GM21528 (cell line): Measurements from ENCODE around the gene GLT8D2.
"Not testable (repeated sequence)": the region's sequence is repeated elsewhere in the genome, so short reads cannot be mapped to it uniquely, and the experiment has no call there.

ENCODE experiments used
- ATAC-seq: cut with Tn5 transposase; IDR thresholded peaks from one replicate; pipeline ENCODE4 v1.9.1; 2021; ENCODE audit warnings: mild to moderate bottlenecking, moderate library complexity; ENCODE audit not compliant: unreplicated experiment, low FRiP score

Gene GLT8D2

DNA sequence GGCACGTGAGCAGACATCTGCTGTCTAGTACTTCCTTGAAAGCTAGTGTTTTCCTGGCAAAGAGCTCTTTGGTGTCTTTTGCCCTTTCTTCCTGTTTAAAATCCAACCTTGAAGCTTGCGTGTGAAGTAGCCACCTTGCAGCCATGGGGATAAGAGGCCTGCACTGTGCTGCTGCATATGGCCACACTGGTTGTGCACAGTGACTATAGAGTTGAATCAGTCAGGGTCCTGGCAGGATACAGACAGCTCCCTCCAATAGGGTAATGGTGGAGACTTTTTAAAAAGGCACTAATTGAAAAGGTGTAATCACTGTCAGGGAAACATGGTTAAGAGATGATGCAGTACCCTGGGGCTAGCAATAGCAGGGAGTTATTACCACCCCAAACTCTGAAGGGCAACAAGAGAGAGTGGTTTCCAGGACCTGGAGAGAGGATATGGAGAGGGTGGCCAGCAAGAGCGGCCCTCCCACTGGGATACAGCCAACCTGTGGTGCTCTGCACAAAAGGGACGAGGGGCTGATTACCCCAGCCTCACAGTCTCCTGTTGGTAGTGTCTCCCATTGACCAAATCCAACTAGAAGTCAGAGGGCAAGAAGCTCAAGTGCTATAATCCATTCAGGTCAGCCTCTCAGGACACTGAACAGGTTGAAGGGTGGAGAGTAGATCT is 4.8 kb upstream of the GLT8D2 start:
- no peak for ATAC-seq

DNA sequence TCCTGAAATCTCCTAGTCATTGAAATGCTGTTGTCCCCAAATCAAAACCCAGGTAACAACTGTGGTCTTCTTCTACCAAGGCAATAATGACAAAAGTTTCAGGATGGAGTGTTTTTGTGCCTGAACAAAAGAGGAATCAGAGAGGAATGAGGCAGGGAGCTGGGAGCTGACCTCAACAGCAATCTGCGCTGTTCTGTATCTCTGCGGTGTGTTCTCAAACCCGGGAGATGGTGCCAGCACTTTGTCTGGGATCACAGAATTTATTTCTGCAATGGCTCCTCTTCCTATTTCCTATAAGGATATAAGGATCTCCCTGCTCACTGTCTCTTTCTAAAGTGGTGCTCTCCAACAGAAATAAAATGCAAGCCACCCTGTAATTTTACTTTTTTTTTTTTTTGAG is 449 bp upstream of the GLT8D2 start:
- ATAC-seq, result no peak

DNA sequence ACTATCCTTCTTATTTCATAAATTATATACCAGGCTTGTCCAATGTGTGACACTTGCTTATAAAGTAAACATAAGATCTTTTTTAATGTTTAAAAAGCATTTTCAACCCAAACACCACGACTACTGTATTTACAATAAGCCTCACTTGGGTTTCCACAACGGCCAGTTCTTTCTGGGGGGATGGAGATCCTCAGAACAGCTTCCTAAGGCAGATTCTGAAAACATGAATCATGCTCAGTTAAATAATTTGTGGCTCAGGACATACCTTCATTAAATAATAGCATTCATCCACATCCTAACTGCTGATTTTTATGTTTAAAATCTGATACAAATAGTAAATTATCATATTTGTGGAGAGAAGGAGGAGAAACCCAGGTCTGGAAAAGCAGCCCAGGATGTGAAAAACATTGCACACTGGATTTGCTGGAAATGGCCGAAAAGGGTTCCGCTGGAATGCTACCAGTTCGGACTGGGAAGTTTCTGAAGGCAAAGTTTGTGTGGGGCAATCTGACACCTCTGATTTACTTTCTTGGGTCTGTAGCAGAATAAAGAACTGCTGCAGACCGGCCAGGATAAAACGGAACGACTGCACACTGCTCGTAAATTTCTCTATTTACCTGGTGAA is 597 bp downstream of the GLT8D2 start:
- no peak for ATAC-seq

DNA sequence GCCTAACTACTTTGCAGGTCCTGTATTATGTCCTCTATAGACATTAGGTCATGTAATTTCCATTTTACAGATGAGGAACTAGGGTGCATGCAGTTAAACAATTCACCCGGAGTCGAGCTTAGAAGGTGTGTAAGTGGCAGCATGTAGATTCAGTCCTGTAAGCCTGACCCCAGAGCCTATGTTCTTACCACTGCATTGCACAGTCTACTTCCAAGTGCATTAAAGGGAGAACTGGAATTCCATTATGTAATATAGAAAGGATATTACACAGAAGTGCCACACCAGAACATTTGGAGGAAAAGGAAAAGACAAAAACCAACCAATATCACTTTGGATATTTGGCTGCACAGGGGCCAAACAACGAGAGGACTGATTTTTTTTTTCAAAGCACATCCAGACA is 1.2 kb downstream of the GLT8D2 start:
- ATAC-seq, result no peak

DNA sequence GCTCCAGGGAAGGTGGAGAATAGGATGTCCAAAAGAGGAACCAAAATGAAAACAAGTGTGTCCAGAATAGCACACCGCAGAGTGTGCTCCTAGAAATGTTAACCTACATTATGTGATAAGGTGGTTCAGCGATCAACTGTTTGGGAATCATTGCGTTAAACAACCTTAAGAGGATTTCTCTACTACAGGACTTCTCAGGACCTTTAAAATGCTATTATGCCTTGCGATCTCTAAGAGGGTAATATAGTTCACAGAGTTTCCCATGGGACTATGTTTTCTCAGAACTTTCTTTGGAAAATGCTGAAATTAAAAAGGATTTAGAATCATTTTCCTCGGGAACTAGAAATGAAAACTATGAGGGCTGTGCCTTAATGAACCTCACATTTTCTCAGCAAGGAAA is 1.8 kb downstream of the GLT8D2 start:
- ATAC-seq, result no peak

DNA sequence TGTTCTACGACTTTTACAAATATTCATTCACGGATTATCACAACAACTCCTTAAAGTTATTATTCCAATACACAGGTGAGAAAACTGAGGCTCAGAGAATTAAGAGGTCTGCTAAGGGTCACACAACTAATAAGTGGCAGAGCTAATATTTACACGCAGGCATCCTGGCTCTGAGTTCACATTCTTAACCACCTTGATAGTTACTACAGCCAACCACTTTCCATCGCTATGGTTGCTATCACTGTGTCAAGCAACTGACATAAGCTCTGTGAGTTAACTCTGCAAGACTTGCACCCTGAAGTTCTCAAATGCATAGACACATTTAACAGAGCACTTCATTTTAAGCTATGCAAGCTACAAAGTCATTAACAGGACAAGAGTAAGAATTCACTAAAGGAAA is 3.7 kb downstream of the GLT8D2 start:
- no peak for ATAC-seq

DNA sequence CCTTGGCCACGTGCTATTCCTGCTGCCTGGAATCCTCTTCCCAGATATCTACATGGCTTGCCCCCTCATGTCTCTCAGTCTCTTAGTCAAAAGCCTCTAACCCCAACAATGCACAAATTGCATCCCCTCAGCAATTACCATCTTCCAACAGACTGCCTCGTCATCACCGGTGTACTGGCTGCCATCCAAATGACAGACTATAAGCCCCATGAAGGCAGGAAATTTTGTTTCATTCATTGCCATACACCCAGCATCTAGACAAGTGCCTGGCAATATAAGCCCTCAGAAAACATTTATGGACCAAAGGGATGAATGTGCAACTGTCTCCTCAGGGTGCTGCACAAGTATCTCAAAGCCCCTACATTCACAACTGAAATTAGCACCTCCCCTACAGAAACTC is 5.8 kb downstream of the GLT8D2 start:
- no peak for ATAC-seq

DNA sequence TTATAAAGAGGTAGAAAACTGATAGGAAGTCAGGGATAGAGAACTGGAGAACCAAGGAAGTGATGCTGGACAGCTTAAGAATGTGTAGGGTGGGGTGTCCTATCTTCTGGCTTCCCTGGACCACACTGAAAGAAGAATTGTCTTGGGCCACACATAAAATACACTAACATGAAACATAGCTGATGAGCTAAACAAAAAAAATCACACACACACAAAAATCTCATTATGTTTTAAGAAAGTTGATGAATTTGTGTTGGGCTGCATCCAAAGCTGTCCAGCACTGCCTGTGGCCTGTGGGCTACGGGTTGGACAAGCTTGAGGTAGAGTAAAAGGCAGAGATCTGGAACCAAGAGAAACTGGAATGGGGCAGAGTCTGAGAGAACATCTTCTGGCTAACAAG is 7.4 kb downstream of the GLT8D2 start:
- no peak for ATAC-seq

DNA sequence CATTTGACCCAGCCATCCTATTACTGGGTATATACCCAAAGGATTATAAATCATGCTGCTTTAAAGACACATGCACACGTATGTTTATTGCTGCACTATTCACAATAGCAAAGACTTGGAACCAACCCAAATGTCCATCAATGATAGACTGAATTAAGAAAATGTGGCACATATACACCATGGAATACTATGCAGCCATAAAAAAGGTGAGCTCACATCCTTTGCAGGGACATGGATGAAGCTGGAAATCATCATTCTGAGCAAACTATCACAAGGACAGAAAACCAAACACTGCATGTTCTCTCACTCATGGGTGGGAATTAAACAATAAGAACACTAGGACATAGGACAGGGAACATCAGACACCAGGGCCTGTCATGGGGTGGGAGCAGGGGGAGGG is 10.2 kb downstream of the GLT8D2 start:
- not testable (repeated sequence) for ATAC-seq

DNA sequence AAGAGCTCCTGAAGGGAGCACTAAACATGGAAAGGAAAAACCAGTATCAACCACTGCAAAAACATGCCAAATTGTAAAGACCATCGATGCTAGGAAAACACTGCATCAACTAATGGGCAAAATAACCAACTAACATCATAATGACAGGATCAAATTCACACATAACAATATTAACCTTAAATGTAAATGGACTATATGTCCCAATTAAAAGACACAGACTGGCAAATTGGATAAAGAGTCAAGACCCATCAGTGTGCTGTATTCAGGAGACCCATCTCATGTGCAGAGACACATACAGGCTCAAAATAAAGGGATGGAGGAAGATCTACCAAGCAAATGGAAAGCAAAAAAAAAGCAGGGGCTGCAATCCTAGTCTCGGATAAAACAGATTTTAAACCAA is 13.8 kb downstream of the GLT8D2 start:
- not testable (repeated sequence) for ATAC-seq

DNA sequence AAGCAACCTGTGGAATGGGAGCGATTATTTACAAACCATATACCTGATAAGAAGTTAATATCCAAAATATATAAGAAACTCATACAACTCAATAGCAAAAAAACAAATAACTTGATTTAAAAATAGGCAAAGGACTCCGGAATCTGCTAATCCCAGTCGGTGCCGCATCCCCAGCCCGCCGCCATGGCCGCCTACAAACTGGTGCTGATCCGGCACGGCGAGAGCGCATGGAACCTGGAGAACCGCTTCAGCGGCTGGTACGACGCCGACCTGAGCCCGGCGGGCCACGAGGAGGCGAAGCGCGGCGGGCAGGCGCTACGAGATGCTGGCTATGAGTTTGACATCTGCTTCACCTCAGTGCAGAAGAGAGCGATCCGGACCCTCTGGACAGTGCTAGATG is 19.4 kb downstream of the GLT8D2 start:
- not testable (repeated sequence) for ATAC-seq

DNA sequence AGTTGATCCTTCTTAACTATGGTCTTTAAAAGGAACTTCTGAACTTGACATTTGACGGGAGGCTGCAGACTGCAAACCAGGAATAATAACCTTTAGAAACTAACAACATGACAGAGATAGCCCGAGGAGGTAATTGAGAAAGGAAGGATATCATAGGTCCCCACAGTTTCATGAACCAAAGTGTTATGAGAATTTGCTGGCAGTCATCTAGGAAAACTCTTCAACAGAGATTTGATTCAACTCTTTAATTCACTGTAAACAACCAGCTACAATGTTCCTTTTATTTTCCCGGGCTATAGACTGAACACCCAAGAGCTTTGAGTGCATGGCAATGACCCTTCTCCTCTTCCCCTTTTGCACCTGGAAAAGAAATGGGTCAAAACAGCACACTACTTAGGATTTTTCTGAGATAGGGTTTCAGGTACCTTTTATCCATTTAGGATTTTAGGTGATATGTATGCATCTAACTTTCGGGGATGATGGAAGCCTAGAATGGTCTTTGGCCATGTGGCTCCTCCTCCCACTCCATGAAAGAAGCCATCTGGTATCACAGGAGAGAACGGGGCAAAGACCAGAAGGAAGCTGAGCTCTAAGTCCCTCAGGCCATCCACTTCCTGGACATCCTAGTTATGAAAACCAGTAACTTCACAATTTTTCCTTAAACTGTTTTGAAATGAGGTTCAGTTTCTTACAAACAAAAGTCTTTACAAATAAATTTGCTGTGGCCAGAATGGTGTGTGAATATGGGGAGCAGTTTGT is 23.0 kb downstream of the GLT8D2 start:
- no peak for ATAC-seq

DNA sequence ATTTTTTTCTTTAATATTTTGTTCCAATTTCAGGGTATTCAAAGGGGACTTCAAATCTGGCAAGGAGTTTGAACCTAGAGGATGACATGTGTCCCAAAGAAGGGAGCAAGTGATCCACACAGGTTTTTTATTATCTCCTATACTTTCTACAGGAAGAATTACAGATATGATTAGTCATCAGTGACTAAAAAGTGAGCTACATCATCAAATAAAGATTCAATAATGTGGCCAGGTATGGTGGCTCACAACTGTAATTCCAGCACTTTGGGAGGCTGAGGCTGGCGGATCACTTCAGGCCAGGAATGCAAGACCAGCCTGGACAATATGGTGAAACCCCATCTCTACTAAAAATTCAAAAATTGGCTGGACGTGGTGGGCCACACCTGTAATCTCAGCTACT is 24.2 kb downstream of the GLT8D2 start:
- ATAC-seq, result no peak

DNA sequence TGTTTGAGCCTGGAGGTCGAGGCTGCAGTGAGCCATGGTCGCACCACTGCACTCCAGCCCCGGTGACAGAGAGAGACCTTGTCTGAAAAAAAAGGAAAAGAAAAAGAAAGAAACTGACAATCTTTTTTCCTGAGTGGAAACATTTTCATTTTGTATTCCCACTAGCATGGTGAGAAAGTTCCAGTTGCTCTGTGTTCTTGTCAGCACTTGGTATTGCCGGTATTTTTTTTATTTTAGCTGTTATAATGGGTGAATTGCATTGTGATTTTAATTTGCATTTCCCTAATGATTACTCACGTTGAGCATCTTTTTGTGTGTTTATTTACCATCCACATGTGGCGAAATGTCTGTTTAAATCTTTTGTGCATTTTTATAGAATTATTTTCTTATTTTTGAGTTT is 25.6 kb downstream of the GLT8D2 start:
- ATAC-seq, result no peak

DNA sequence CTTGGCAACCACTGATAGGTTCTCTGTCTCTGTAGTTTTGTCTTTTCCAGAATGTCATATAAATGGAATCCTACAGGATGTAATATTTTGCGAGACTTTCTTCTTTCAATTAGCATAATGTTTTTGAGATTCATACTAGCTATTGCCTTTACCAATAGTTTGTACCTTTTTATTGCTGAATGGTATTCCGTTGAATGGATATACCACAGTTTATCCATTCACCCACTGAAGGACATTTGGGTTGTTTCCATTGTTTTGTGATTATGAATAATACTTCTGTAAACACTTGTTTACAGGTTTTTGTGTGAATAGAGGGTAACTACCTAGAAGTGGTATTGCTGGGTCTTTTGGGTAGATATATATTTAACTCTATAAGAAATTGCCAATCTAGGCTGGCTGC is 26.3 kb downstream of the GLT8D2 start:
- ATAC-seq, result no peak

DNA sequence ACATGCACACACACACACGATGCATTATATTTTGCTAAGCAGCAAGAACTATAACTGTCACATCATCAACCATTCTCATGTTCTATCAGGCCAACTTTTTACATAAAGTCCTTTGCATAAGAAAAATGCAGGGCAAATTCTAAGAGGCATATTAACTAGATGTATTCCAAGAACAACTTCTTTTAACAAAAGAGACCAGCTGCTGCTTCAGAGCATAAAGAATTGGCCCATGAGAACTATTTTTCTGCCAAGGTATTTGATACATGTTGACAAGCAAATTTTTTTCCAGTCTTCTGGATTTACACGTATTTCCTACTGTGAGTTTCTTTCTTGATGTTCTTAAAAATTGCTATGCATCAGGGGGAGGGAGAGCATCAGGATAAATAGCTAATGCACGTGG is 27.2 kb downstream of the GLT8D2 start:
- ATAC-seq, result no peak

DNA sequence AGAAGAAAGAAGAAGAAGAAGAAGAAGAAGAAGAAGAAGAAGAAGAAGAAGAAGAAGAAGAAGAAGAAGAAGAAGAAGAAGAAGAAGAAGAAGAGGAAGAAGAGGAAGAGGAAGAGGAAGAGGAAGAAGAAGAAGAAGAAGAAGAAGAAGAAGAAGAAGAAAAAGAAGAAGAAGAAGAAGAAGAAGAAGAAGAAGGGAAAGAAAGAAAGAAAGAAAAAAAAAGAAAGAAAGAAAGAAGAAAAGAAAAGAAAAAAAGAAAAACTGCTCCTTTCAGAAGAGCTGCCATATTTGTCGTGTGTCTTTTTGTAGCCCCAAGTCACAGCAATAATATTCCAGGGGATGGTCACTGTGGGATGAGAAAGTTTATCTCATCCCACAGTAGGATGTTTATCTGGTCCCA is 28.1 kb downstream of the GLT8D2 start:
- not testable (repeated sequence) for ATAC-seq

DNA sequence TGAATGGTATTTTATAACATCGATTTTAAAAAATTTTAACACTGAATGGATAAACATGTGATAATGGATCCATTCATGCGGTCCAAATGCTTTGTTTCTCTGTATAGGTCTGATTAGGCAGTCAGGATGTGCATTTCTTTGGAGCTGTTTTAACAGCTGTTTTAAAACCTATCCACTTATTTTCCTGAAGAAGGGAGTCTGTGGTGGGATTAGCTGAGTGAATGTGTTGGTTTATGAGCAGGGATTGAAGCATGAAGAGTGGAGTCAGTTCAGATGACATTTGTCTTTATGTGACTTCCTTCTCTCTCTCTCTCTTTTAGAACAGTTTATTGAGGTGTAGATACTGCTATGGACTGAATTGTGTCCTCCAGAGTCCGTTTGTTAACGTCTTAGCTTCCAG is 37.7 kb downstream of the GLT8D2 start:
- ATAC-seq, result no peak

DNA sequence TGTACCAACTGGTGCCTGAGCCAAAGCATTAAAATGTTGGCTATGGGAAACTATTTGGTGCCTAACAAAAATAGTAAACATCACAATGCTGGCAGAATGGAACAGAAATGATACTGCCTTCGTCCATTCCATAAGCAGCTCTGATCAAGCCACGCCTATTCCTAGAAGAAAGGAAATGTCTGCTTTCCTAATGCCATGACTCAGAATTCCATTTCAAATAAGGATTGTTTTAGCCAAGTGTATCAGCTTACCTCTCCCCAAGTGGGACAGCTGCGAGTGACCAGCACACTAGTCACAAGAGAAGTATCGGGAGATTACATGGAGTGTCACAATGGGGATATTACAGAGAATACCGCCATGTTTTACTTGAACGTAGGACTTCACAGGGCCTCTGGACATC is 38.7 kb downstream of the GLT8D2 start:
- ATAC-seq, result no peak

DNA sequence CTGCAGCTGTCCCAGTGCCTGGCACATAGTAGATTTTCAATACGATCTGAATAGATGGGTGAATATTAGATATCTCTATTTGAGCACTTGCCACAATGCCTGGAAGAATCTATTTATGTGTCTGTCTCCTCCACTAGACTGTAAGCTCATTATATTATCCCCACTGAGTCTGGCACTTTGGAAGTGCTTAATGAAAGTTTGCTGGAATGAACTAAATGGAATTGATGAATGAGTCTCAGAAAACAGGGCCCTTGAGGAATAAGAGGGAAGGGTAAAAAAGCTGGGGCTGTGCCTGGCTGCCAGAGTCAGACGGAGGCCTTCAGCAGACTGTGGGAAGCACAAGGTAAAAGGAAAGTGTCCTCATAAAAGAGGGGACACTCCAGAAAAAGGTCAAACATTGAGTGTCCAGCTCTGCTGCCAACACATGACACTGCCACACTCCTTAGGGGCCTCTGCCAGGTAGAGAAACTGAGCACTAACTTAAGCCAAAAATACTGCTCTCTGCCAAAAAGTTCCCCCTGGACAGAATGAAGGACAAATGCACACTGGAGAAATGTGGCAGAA is 39.3 kb downstream of the GLT8D2 start:
- no peak for ATAC-seq

DNA sequence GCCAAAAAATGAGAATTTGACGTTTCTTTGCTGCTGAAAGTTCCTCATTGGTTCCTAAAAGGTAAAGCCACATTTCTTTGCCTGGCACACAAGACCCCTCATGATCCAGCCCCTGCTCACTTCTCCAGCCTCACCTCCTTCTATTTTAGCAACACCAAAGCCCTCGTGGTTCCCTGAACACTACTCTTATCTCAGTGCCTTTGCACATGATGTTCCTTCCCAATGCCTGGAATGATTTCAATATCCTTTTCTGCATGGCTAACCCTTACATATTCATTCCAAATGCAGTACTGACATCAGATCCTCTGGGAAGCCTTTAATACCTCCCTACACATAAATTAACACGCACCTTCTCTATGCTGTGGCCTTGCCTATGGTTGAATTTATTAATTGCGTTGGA is 39.9 kb downstream of the GLT8D2 start:
- no peak for ATAC-seq

DNA sequence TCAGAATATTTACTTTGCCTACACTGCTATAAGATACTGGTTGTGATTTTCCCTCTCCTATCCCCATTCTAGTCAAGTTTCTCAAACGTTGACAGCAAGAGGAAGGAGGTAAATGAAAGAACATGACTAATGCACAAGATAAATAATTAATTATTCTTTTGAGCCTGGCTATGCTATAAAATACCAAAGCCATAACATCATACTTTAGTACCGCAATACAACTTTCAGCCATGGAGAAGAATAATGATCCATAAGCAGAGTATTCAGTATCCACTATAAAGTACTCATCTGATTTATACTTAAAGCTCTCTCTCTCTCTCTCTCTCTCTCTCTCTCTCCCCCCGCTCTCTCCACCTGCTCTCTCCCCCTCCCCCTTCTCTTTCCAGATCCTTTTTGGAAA is 43.1 kb downstream of the GLT8D2 start:
- ATAC-seq, result no peak
